SK-N-SH (cell line): ENCODE results near the gene ACAD10. TPM values are rescaled to one million over a fixed set of nuclear protein-coding genes. Genes with fewer than 3 reads are reported as not detected.

Source experiments
- CTCF ChIA-PET: fragments of 300-600, 350-600 bp; formaldehyde crosslinking; extraction: SDS; loops from one replicate; lab custom pipeline; 2021; lab: Yijun Ruan, JAX
- POLR2A ChIA-PET: fragments of 350-600 bp; sonication (Branson Sonifier 250); formaldehyde crosslinking; extraction: SDS; loops from one replicate; lab custom pipeline; 2020; ENCODE audit warnings: antibody characterized with exemption, inconsistent platforms; lab: Yijun Ruan, JAX
- DNase-seq: peaks from one replicate; pipeline ENCODE4 v3.0.0; 2012
- H2AFZ ChIP-seq: fragments of 200-600 bp; sonication (generic); 2 replicates; pipeline ENCODE4 v1.8.1; 2016; ENCODE audit warnings: antibody characterized with exemption, mild to moderate bottlenecking, low read depth
- H3F3A ChIP-seq: fragments of 200-600 bp; sonication (generic); replicated peaks from 2 replicates; pipeline ENCODE3; 2016; ENCODE audit warnings: antibody characterized with exemption, mild to moderate bottlenecking; ENCODE audit not compliant: insufficient read depth
- H3K27ac ChIP-seq, 2 experiments: fragments of 200-500 bp in 1 of 2; fragments of 200-600 bp in 1 of 2; sonication (Bioruptor generic) in 1 of 2; sonication (generic), shearing (Covaris generic) in 1 of 2; 2 replicates each; pipeline versions ENCODE4 v1.5.1 to v1.6.1; 2014 to 2016; ENCODE audit warnings: low read depth in 2 of 2, inconsistent platforms in 1 of 2, low read length in 1 of 2, mild to moderate bottlenecking in 1 of 2, mixed read lengths in 1 of 2
- H3K27me3 ChIP-seq: fragments of 200-600 bp; sonication (generic), shearing (Covaris generic); 2 replicates; pipeline ENCODE4 v1.6.1; 2016; ENCODE audit warnings: mixed run types; ENCODE audit not compliant: insufficient read depth
- H3K36me3 ChIP-seq, 2 experiments: fragments of 200-500 bp in 1 of 2; fragments of 200-600 bp in 1 of 2; sonication (Bioruptor generic) in 1 of 2; sonication (generic) in 1 of 2; replicated peaks in 1 of 2; 2 replicates each; pipeline versions ENCODE3 to v1.5.1; 2014 to 2016; ENCODE audit warnings: low read length in 1 of 2, mild to moderate bottlenecking in 1 of 2; ENCODE audit not compliant: insufficient read depth in 2 of 2, control insufficient read depth in 1 of 2
- H3K4me1 ChIP-seq, 2 experiments: fragments of 200-500 bp in 1 of 2; fragments of 200-600 bp in 1 of 2; sonication (Bioruptor generic) in 1 of 2; sonication (generic), shearing (Covaris generic) in 1 of 2; 2 replicates each; pipeline versions ENCODE4 v1.5.1 to v1.6.1; 2014 to 2016; ENCODE audit warnings: low read depth in 1 of 2, low read length in 1 of 2, mixed run types in 1 of 2; ENCODE audit not compliant: insufficient read depth in 2 of 2, control insufficient read depth in 1 of 2
- H3K4me2 ChIP-seq: fragments of 200-600 bp; sonication (generic), shearing (Covaris generic); 2 replicates; pipeline ENCODE4 v1.6.1; 2017; ENCODE audit warnings: mixed run types
- H3K4me3 ChIP-seq, 2 experiments: fragments of 200-500 bp in 1 of 2; fragments of 200-600 bp in 1 of 2; sonication (Bioruptor generic) in 1 of 2; sonication (generic), shearing (Covaris generic) in 1 of 2; 2 replicates each; pipeline versions ENCODE4 v1.5.1 to v1.8.1; 2014 to 2016; ENCODE audit warnings: low read depth in 2 of 2, inconsistent platforms in 1 of 2, low read length in 1 of 2, mild to moderate bottlenecking in 1 of 2, mixed read lengths in 1 of 2, moderate library complexity in 1 of 2
- H3K79me2 ChIP-seq: fragments of 200-600 bp; sonication (generic); 2 replicates; pipeline ENCODE4 v1.8.1; 2017; ENCODE audit warnings: mild to moderate bottlenecking; ENCODE audit not compliant: insufficient read depth
- H3K9ac ChIP-seq: fragments of 200-600 bp; sonication (generic); 2 replicates; pipeline ENCODE4 v1.6.1; 2017; ENCODE audit warnings: mixed run types
- H3K9me2 ChIP-seq: fragments of 200-600 bp; sonication (generic); 2 replicates; pipeline ENCODE4 v1.6.1; 2017; ENCODE audit warnings: mixed run types
- H3K9me3 ChIP-seq: fragments of 200-600 bp; sonication (generic); 2 replicates; pipeline ENCODE4 v1.6.1; 2017; ENCODE audit warnings: mixed run types, mild to moderate bottlenecking, moderate library complexity
- H4K20me1 ChIP-seq: fragments of 200-600 bp; sonication (generic); 2 replicates; pipeline ENCODE4 v1.6.1; 2017; ENCODE audit warnings: mild to moderate bottlenecking, mixed run types; ENCODE audit not compliant: insufficient read depth
- EP300 ChIP-seq, 2 experiments: IDR thresholded peaks; 2 replicates each; pipeline versions ENCODE4 v1.4.0 to v1.6.1; 2012; ENCODE audit warnings: borderline replicate concordance in 1 of 2, low read depth in 1 of 2, low read length in 1 of 2
- FOSL2 ChIP-seq: IDR thresholded peaks from 2 replicates; pipeline ENCODE4 v1.4.0; 2012; ENCODE audit warnings: low read depth, mild to moderate bottlenecking, moderate library complexity, borderline replicate concordance
- FOXJ3 ChIP-seq: sonication (generic); formaldehyde crosslinking; IDR thresholded peaks from 2 replicates; pipeline ENCODE4 v1.5.1; 2020; ENCODE audit warnings: mild to moderate bottlenecking, missing genetic modification reagents
- FOXM1 ChIP-seq: IDR thresholded peaks from 2 replicates; pipeline ENCODE4 v1.4.0; 2012; ENCODE audit warnings: low read depth, mild to moderate bottlenecking
- GABPA ChIP-seq: IDR thresholded peaks from 2 replicates; pipeline ENCODE4 v1.4.0; 2012; ENCODE audit warnings: low read depth, mild to moderate bottlenecking
- GATA2 ChIP-seq: sonication (generic); formaldehyde crosslinking; IDR thresholded peaks from 2 replicates; pipeline ENCODE4 v1.5.0; 2020; ENCODE audit warnings: mild to moderate bottlenecking, missing genetic modification reagents
- IRF3 ChIP-seq: fragments of 150-350 bp; IDR thresholded peaks from 2 replicates; pipeline ENCODE4 v1.6.1; 2016; ENCODE audit warnings: mild to moderate bottlenecking, low read depth, low read length
- NFIC ChIP-seq: IDR thresholded peaks from 2 replicates; pipeline ENCODE4 v1.4.0; 2012; ENCODE audit warnings: borderline replicate concordance
- NRF1 ChIP-seq: IDR thresholded peaks from 2 replicates; pipeline ENCODE4 v1.6.1; 2012; ENCODE audit warnings: low read depth, mild to moderate bottlenecking, low read length
- PBX3 ChIP-seq: IDR thresholded peaks from 2 replicates; pipeline ENCODE4; 2012
- POLR2AphosphoS5 ChIP-seq: IDR thresholded peaks from 2 replicates; pipeline ENCODE4 v1.6.1; 2012; ENCODE audit warnings: low read depth, low read length
- RCOR1 ChIP-seq: fragments of 150-350 bp; IDR thresholded peaks from 2 replicates; pipeline ENCODE4 v1.6.1; 2017; ENCODE audit warnings: antibody characterized with exemption, low read length
- SMC3 ChIP-seq: IDR thresholded peaks from 2 replicates; pipeline ENCODE4 v1.6.1; 2012; ENCODE audit warnings: low read depth, low read length, improper control_type of control experiment
- TEAD4 ChIP-seq: IDR thresholded peaks from 2 replicates; pipeline ENCODE4 v1.4.0; 2012; ENCODE audit warnings: mild to moderate bottlenecking, borderline replicate concordance; ENCODE audit not compliant: insufficient read depth
- YY1 ChIP-seq: IDR thresholded peaks from 2 replicates; pipeline ENCODE4 v1.4.0; 2012; ENCODE audit warnings: low read depth, mild to moderate bottlenecking
- WGBS: methylation state at CpG from one replicate; pipeline ENCODE4 v1.1.6; 2017; ENCODE audit warnings: low lambda C conversion rate; 5-methylcytosine and 5-hydroxymethylcytosine counted together
- polyA plus RNA-seq, 3 experiments: library from polyadenylated mRNA; depleted of rRNA; stranded (reverse); fragments of >200 nt; gene quantifications; 2 replicates each; pipeline ENCODE4 v1.2.3, GENCODE V29; 2012
- TF ChIP-seq, protein P1 (sequence below): fragments of 150-350 bp; IDR thresholded peaks from 2 replicates; pipeline ENCODE4 v1.6.1; 2017; ENCODE audit warnings: antibody characterized with exemption, low read length, low read depth, borderline replicate concordance
- TF ChIP-seq, protein P2 (sequence below): fragments of 200-600 bp; sonication (generic); IDR thresholded peaks from 2 replicates; pipeline ENCODE4 v1.6.1; 2017; ENCODE audit warnings: antibody characterized with exemption, mild to moderate bottlenecking, moderate library complexity

The ACAD10 gene
- polyA plus RNA-seq, 1 of the 3 experiments (the other 2 are of a cell fraction) = 24.6 TPM

DNA sequence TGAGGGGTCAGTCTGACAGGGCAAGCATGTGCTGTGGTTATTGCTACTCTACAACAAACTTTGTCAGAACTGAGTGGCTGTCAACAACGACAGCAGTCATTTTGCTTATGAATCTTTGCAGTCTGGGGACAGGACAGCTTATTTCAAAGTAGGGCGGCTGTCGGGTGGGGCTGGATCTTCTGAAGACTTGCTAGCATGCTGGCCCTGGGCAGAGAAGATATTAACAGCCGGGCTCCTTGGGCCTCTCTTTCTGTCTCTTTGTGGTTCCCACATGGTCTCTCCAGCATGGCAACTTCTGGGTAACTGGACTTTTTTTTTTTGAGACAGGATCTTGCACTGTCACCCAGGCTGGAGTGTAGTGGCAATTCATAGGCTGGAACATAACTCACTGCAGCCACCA, 46.9 kb downstream of the ACAD10 start:
- TF ChIP-seq GABPA (no peak), FOSL2 (no peak), NRF1 (no peak), FOXJ3 (CRISPR knock-in tag) (no peak), PBX3 (no peak), RCOR1 (no peak), NFIC (no peak), TEAD4 (no peak), GATA2 (CRISPR knock-in tag) (no peak), SMC3 (no peak), POLR2AphosphoS5 (no peak), FOXM1 (no peak), YY1 (no peak), EP300 (IDR thresholded peaks at IDR 0.05; ENCODE audit: borderline replicate concordance in 1 of 2, low read depth in 1 of 2, low read length in 1 of 2) (no peak), IRF3 (no peak)
- TF ChIP-seq, protein P1, sequence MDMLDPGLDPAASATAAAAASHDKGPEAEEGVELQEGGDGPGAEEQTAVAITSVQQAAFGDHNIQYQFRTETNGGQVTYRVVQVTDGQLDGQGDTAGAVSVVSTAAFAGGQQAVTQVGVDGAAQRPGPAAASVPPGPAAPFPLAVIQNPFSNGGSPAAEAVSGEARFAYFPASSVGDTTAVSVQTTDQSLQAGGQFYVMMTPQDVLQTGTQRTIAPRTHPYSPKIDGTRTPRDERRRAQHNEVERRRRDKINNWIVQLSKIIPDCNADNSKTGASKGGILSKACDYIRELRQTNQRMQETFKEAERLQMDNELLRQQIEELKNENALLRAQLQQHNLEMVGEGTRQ = no peak
- TF ChIP-seq, protein P2, sequence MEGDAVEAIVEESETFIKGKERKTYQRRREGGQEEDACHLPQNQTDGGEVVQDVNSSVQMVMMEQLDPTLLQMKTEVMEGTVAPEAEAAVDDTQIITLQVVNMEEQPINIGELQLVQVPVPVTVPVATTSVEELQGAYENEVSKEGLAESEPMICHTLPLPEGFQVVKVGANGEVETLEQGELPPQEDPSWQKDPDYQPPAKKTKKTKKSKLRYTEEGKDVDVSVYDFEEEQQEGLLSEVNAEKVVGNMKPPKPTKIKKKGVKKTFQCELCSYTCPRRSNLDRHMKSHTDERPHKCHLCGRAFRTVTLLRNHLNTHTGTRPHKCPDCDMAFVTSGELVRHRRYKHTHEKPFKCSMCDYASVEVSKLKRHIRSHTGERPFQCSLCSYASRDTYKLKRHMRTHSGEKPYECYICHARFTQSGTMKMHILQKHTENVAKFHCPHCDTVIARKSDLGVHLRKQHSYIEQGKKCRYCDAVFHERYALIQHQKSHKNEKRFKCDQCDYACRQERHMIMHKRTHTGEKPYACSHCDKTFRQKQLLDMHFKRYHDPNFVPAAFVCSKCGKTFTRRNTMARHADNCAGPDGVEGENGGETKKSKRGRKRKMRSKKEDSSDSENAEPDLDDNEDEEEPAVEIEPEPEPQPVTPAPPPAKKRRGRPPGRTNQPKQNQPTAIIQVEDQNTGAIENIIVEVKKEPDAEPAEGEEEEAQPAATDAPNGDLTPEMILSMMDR = no peak
- TF ChIP-seq, all 33 proteins: peak for 0
- H3K4me3 ChIP-seq = no peak overlapping the region
- H3F3A ChIP-seq = no peaks in the 10 kb centered on the region
- no peak for DNase-seq
- no peak overlapping the region for H3K27ac ChIP-seq
- no peaks in the 10 kb centered on the region for H3K9me3 ChIP-seq
- ChIA-PET POLR2A (no interaction called here), CTCF (interaction anchor here (0.8 to 2.1 kb wide), 2 partner anchors 17 to 22 kb away, joined by 3 to 5 read pairs; no protein-coding TSS in a partner anchor)
- no peak overlapping the region for H3K4me2 ChIP-seq
- H2AFZ ChIP-seq = no peak overlapping the region
- H3K36me3 ChIP-seq = peaks cover 21 to 26% of the 10 kb centered on the region in 2 experiments
- H3K4me1 ChIP-seq = peaks cover 0 to 3% of the 10 kb centered on the region in 2 experiments; a peak in 1 of 4 replicates
- H3K9ac ChIP-seq = no peak overlapping the region
- WGBS = 90% methylated on average over 2 of the region's 4 CpGs
- H3K79me2 ChIP-seq = no peaks in the 10 kb centered on the region
- no peaks in the 10 kb centered on the region for H3K27me3 ChIP-seq
- no peaks in the 10 kb centered on the region for H3K9me2 ChIP-seq
- H4K20me1 ChIP-seq = no peaks in the 10 kb centered on the region
